ENCODE results near the gene TRABD.
"Not testable (repeated sequence)": the region's sequence is repeated elsewhere in the genome, so short reads cannot be mapped to it uniquely, and the experiment has no call there.

TRABD gene

DNA sequence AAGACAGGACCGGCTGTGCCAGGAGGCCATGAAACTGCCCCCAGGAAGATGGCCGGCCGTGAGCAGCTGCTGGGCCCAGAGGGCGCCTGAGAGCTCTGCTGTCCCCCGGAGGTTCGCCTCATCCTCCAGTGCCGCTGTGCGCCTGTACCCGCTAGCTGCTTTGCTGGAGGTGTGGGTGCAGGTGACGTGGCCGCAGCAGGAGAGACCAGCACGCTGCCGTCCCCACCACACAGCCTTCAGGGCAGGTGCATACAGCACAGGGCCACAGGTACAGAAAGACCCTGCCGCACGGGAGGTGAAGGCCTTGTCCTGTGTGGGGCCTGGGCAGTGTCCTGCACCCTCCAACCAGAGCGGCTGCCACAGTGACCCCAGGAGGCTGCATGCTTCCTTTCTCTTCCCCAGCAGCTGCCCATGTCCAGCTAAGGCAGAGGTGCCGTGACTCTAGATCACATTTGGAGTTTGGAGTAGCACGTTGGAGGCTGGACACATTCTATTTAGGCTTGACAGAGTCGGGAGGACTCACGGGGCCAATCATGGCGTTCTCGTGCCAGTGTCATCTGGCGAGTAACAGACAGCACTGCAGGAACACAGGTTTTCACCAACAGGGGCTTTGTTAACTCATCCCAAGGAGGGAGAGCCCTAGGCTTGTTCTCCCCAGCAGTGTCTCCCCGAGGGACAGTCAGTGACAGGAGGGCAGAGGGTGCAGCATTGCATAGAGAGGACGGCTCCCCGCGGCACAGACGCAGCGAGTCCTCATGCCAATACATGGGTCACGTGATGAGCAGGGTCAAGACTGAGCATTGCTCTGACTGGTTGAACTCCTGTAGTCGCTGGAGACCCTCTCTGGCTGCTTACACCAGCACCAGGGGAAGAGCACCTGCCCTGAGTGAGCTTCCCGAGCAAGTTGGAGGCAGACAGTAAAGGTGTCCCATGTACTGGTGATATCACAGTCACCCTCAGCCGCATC is 33.9 kb upstream of the TRABD start:
- DNase-seq (ENCODE audit: low read depth): no peak

DNA sequence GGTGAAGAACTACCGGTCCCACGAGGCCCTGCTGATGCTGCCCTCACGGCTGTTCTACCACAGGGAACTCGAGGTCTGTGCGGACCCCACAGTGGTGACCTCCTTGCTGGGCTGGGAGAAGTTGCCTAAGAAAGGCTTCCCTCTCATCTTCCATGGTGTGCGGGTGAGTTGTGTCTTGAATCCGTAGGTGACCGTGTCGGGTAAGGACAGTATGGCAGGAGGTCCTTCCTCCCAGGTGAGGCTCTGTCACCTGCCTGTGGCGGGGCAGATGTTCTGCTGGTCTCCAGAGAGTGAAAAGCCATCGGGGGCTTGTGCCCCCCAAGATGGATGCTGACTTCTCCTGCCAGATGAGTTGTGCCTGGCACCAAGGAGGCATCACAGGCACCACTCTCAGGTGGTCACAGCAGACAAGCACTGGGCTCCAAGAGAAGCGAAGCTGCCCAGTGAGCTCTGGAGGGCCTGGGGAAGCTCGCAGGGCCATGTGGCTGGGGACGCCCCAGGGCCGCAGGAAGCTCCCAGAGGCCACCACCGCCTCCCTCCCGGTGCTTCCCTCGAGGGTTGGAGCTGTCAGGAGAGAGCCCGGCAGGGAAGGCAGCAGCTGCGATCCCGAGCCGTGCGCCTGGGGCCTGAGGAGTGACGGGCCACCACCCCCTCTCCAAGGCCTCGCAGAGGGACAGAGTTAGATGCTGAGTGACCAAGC is 32.5 kb upstream of the TRABD start:
- no peak for DNase-seq (ENCODE audit: low read depth)

- no peak for DNase-seq (ENCODE audit: low read depth)
These were observed 32.0 kb upstream of the TRABD start for GRCh38 chr22:50153756-50154140.

DNA sequence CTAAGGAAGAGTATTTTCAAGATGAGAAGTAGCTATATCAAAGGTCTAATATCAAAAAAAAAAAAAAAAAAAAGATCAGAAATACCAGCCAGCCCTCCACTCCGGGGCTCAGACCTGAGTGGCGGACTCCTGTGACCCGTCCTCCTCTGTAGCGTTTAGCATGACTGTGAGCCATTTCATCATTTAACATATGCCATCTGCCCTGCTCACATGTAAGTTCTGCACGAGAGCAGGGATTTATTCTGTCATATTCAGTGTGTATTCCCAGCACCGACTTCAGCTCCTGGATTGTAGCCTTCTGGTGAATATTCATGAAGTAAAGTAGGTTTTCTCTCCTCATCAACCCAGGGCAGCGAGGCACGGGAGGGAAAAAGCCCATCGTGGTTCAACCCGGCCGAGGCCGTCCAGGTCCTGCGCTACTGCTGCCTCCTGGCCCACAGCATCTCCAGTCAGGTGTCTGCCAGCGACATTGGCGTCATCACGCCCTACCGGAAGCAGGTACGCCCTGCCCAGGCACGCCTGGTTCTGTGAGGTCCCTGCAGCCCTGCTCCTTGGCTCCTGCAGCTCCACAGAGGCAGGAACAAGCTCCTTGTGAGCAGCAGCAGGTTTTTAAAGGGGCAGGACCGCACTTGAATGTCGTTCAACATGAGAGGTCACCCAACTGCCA is 27.9 kb upstream of the TRABD start:
- DNase-seq (ENCODE audit: low read depth): no peak

DNA sequence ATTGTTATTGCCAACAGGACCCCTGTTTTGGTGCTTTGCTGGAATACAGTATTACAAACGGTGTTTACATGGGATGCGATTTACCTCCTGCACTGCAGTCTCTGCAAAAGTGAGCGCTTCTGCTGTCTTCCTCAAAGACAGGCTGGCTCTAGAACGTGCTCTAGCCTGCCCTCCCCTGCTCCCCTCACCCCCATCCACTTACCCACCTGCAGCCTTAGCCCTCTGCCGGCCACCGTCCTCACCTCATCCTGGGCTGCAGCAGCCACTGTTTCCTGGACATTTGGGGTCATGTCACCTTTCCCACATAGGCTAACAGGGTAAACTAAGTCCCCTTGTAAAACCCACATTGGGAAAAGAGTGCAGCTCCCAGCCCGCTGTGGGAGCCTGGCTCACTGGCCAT is 24.8 kb upstream of the TRABD start:
- no peak for DNase-seq (ENCODE audit: low read depth)

DNA sequence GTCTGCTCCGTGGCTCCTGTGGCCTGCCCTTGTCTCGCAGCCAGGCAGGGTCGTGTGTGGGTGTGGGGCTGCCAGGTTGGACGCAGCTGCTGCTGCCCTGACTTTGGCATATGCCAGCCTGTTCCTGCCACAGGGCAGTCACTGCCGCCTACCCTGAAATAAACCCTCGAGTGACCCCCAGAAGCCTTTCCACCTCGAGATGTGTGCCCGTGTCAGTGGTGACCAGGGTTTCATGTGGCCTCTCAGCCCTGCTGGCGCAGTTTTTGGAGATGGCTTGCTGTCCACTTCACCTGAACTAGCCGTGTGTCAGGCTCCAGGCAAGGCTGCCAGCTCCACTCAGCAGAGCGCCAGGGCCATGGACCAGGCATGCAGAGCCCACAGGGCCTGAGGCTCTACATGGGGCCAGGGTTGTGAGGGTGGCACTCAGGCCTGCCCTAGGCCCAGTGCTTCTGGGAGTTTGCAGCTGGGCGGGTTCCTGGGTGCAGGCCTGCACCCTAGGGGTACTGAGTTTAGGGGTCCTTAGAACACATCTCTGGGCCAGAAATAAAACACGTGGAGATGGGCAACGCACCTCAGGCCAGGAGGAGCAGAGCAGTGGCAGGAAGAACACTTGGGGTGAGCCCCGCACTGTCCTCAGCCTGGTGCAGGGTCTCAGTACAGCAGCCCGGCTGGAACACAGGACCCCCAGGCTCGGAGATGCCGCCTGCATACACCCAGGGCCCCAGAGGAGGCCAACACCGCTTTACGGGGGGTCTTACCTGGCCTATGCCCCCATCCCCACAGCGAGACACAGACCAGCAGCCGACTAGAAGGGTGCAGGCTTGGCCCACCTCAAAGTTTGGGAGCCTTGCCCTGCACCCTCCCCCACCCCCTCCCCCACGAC is 24.0 kb upstream of the TRABD start:
- DNase-seq (ENCODE audit: low read depth): no peak

DNA sequence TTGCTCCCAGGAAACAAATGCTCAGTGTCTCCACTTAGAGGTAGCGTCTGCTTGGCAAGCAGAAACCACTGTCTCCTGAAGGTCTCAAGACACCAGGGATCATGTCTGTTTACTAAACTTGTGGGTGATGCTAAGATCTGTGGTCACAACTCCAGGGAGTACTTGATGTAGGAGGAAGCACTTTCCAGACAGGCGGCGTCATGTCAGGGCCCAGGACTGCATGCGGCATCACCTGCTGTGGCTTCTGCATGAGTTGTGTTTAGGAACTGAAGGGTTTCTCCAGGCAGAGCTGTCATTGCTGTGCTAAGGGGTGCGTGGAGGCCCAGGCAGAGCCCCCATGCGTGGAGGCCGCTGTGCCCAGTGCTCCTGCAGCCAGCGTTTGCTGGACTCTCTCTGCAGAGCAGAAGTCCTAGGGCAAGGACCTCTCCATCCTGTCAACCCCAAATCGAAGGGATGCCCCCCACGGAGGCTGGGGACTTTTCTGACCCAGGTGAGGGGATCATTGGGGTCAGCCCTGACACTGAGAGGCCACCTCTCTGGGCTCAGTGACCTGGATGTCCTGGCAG is 23.2 kb upstream of the TRABD start:
- DNase-seq (ENCODE audit: low read depth): no peak

DNA sequence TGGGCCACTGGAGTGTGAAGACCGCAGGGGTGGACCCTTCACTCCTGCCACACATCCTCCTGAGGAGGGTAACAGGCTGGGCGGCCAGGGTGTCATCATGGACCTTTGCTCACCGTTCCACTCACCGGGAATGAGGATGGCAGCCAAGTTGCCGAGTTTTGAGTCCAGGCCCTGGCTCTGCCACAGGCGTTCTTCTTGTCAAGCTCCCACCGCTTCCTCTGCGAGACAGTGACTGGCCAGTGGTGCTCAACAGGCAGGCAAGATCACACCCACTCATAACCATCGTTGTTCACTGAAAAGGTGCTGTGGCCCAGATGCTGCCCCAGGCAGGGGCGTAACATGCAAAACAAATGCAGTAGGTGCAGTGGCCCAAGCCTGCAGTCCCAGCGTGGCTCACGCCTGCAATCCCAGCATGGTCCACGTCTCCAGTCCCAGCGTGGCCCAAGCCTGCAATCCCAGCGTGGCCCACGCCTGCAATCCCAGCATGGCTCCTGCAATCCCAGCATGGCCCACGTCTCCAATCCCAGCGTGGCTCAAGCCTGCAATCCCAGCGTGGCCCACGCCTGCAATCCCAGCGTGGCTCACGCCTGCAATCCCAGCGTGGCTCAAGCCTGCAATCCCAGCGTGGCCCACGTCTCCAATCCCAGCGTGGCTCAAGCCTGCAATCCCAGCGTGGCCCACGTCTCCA is 20.1 kb upstream of the TRABD start:
- DNase-seq (ENCODE audit: low read depth): no peak

GRCh38 chr22:50167689-50168489 is 17.8 kb upstream of the TRABD start:
- DNase-seq (ENCODE audit: low read depth): no peak

DNA sequence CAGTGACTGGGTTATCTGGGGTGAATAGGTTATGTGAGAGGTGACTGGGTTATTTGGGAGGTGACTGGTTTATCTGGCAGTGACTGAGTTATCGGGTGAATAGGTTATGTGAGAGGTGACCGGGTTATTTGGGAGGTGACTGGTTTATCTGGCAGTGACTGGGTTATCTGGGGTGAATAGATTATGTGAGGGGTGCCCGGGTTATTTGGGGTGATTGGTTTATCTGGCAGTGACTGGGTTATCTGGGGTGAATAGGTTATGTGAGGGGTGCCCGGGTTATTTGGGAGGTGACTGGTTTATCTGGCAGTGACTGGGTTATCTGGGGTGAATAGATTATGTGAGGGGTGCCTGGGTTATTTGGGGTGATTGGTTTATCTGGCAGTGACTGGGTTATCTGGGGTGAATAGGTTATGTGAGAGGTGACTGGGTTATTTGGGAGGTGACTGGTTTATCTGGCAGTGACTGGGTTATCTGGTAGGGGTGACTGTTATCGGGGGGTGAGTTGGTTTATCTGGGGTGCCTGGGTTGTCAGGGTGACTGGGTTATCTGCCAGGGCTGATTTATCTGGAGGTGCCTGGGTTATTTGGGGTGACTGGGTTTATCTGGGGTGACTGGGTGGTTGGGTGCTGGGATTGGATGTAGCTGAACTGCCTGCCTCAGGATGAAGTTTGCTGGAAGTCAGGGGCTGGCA is 17.1 kb upstream of the TRABD start:
- DNase-seq (ENCODE audit: low read depth): not testable (repeated sequence)

- DNase-seq (ENCODE audit: low read depth): no peak
These were observed 16.4 kb upstream of the TRABD start for GRCh38 chr22:50169181-50169759.

GRCh38 chr22:50169774-50170341 is 15.9 kb upstream of the TRABD start:
- no peak for DNase-seq (ENCODE audit: low read depth)

GRCh38 chr22:50170453-50171318 is 15.0 kb upstream of the TRABD start, which contains the start of gene PANX2:
Gene PANX2, plus strand, starts transcription at chr22:50170731. Its CDS starts 0 bp downstream, at chr22:50170731.
- no peak for DNase-seq (ENCODE audit: low read depth)

DNA sequence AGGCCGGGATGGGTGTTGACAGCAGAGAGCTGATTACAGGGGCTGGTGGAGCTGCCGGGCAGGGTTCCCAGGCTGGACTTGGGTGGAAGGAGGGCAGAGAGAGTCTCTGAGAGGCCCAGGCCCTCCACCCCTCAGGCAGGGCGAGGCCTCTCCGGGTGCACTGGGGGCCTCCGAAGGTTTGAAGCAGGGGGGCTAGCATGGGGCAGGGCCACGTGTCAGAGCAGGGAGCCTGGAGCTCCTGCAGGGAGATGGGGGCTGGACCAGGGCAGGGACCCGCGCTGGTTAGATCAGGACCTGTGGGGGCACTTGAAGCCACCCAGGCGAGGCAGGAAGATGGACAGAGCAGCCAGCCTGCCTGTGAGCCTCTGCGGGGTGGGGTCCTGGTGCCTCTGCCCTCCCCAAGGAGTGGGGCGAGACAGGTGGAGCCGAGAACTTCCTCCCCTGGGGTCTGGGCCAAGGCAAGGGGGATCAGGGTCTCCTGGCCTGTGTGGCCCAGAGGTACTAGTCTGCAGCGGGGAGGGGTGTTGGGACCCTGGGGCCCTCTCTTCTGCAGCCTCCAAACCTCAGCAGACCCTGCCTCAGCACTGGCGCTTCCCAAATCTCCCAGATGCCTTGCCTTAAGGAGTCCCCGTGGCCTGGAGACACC is 14.3 kb upstream of the TRABD start:
- DNase-seq (ENCODE audit: low read depth): no peak

DNA sequence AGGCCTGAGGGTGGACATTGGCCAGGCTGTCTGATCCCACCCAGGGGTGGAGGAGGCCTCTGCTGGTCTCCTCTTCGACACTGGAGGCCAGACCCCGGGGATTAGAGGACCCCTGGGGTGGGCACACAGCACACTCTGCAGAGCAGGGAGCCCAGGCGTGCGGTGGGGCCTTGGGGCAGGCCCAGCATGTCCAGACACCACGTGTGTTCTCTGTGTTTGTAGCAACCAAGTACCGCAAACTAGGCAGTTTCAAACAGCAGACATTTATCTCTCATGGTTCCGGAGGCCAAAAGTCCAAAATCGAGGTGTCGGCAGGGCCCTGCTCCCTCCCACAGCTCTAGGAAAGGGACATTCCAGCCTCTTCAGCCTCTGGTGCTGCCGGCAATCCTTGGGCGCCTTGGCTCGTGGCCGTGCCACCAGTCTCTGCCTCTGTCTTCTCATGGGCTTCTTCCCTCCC is 13.7 kb upstream of the TRABD start:
- no peak for DNase-seq (ENCODE audit: low read depth)

DNA sequence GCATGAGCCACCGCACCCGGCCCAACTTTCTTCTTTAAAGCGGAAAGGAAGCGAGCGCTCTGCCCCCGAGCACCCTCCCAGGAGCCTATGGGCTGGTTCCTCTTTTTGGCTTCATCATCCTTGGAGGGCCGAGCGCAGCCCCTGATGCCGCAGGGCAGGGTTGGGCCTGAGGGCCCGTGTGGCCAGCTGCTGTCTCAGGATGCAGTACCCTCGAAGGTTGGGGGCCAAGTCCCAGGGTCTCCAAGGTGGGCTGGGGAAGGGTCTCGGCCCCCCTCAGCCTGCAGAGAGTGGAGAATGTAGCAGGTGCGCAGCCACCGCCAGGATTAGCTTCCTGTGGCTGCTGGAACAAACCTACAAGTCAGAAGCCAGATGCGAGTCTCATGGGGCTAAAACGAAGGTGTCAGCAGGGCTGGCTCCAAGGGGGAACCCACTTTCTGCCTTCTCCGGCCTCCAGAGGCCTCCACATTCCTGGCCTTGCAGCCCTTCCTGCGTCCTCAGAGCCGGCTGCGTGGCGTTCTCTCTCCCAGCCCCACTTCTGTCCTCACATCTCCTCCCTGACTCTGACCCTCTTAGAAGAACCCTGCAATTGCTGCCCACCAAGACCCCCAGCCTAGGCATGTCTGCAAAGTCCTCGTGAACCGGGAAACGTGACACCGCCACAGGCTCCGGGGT is 12.3 kb upstream of the TRABD start:
- no peak for DNase-seq (ENCODE audit: low read depth)
